ENCODE data around the gene AVPR2. TPM values are rescaled to one million over a fixed set of nuclear protein-coding genes. Genes with fewer than 3 reads are reported as not detected.

AVPR2 gene
- total RNA-seq, 2 donors from 2014 or later: 2.3 to 4.7 TPM

DNA sequence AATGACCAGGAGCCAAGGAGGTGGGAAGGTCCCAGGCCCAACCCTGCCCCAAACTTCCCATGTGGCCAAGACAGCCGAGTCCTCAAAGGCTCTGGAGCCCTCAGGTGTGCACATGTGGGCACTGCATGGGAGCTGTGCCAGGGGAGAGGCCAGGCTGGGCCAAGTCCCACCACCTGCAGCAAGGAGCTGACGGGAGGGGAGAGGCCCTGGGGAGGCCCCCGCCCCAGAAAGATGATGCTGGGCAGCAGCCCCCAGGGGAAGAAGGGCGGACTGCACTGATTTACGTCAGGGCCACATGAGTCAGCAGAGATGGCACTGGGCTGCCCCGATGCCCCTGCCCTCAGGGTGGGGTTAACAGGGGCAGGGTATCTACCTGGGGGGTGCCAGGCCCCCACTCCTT is 19.9 kb upstream of the AVPR2 start:
- TF ChIP-seq, protein P1, sequence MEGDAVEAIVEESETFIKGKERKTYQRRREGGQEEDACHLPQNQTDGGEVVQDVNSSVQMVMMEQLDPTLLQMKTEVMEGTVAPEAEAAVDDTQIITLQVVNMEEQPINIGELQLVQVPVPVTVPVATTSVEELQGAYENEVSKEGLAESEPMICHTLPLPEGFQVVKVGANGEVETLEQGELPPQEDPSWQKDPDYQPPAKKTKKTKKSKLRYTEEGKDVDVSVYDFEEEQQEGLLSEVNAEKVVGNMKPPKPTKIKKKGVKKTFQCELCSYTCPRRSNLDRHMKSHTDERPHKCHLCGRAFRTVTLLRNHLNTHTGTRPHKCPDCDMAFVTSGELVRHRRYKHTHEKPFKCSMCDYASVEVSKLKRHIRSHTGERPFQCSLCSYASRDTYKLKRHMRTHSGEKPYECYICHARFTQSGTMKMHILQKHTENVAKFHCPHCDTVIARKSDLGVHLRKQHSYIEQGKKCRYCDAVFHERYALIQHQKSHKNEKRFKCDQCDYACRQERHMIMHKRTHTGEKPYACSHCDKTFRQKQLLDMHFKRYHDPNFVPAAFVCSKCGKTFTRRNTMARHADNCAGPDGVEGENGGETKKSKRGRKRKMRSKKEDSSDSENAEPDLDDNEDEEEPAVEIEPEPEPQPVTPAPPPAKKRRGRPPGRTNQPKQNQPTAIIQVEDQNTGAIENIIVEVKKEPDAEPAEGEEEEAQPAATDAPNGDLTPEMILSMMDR (IDR thresholded peaks at IDR 0.05): no peak
- Histone ChIP-seq H3K27ac (no peak overlapping the region), H3K27me3 (peaks cover 15 to 36% of the 10 kb centered on the region in 2 donors), H3K4me3 (no peak overlapping the region), H3K4me1 (peaks cover 0 to 7% of the 10 kb centered on the region in 2 donors), H3K9me3 (no peaks in the 10 kb centered on the region), H3K36me3 (no peaks in the 10 kb centered on the region)
- DNase-seq (ENCODE audit: low spot score): no peak

DNA sequence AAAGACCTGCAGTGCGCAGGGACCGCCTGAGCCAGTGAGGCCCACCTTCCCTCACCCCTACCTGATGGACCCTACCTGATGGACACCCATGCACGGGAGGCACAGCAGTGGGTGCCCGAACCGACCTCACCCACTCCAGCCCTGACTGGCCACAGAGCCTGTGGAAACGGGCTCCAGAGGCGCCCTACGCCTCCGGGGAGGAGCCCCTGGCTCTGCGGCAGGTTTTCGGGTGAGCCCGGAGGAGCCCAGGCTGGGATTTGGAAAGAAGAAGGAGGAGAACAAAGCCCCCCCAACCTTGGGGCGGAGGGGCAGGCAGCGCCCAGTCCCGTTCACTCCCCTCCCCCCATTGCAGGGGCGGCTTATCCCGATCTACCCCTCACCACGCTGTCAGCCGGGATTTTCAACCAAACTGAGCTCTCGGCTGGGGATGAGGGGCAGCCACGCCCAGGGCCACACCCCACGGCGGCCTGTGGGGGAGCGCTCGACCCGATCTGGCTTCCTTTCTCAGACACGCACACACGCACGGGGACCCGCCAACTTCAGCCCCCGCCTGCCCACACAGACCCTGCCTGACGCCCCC is 19.2 kb upstream of the AVPR2 start:
- H3K4me1 ChIP-seq: peaks cover 0 to 7% of the 10 kb centered on the region in 2 donors
- H3K27ac ChIP-seq: no peak overlapping the region
- peaks cover 15 to 36% of the 10 kb centered on the region in 2 donors for H3K27me3 ChIP-seq

DNA sequence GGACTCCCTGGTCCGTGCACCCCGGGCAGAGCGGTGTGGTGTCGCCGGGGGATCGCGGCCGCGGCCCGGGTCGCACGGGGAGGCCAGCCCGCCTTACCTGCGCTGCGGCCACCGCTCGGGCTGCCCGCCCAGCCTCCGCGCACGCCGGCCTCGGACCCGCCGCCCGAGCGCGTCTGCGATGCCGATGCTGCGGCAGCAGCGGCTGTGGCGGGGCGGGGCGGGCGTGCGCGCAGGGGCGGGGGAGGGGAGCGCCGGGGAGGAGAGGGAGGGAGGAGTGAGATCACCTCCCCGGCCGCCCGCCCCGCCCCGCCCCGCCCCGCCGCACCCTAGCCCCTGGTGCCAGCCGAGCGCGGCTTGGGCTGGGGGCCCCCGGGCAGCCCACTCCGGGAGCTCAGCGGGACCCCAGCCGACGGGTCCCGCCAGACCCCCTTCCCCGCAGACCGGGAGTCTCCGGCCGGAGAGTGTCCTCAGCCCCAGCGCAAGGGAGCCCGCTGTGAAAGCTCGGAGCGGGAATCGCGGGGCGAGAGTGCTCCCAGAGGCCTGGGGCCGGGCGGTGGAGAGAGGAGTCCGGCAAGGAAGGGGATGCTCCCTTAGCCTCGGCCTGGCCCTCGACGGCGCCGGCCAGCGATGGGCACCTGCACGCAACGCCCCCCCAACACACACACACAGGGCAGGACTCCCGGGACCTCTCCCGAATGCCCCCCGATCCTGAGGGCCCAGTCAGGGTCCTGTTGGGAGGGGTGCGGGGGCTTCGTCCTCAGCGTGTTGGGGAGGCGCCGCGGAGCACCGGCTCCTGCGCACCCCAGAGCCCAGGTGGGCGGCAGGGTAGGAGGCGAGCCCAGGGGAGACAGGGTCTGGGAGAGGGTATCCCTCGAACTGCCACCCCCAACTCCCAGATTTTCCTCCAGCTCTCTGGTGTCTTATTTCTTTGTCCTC is 18.2 kb upstream of the AVPR2 start, which contains the start of gene L1CAM:
TSS of gene L1CAM (minus strand) at position 206 of the 936 bp plus-strand sequence. CDS start 10,337 bp downstream, outside the sequence.
- Histone ChIP-seq H3K36me3 (no peaks in the 10 kb centered on the region), H3K27me3 (peaks cover 15 to 35% of the 10 kb centered on the region in 2 donors), H3K9me3 (no peaks in the 10 kb centered on the region), H3K4me3 (peak within 1 kb of the TSS in 1 of 2 donors; percentile 27), H3K27ac (no peak within 1 kb of the TSS), H3K4me1 (peaks cover 0 to 7% of the 10 kb centered on the region in 2 donors)
- TF ChIP-seq, protein P1 (IDR thresholded peaks at IDR 0.05): no peak
- no peak for DNase-seq (ENCODE audit: low spot score)

More for the DNA sequence above, 19.2 kb upstream of the AVPR2 start:
- TF ChIP-seq, protein P1 (IDR thresholded peaks at IDR 0.05): no peak
- no peaks in the 10 kb centered on the region for H3K36me3 ChIP-seq
- no peaks in the 10 kb centered on the region for H3K9me3 ChIP-seq
- H3K4me3 ChIP-seq: peak overlapping the region in 1 of 2 donors; percentile 21
- no peak for DNase-seq (ENCODE audit: low spot score)

DNA sequence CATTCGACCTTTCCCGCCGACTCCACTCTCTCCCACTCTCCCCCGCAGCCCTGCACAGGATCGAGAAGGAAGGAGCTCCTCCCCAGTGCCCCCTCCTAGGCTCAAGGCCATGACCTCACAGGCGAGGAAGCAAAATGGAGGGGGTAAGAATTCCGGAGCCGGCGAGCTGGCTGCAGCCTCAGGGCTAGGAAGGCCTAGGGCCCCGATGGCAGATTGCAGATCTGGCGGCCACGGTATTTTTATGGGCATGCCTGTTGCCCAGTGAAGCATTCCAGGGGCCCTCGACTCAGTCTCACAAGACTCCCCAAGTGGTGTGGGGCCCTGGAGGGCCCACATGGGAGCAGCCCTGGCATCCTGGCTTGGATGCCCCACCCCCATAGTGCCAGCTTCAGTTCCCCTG is 17.6 kb upstream of the AVPR2 start:
- H3K27me3 ChIP-seq: peaks cover 15 to 29% of the 10 kb centered on the region in 2 donors
- DNase-seq (ENCODE audit: low spot score): no peak
- no peak overlapping the region for H3K4me3 ChIP-seq
- peaks cover 0 to 7% of the 10 kb centered on the region in 2 donors for H3K4me1 ChIP-seq
- no peak overlapping the region for H3K27ac ChIP-seq
- TF ChIP-seq, protein P1 (IDR thresholded peaks at IDR 0.05): no peak
- no peaks in the 10 kb centered on the region for H3K36me3 ChIP-seq
- no peaks in the 10 kb centered on the region for H3K9me3 ChIP-seq

- Histone ChIP-seq H3K27me3 (peaks cover 15 to 29% of the 10 kb centered on the region in 2 donors), H3K27ac (no peak overlapping the region), H3K4me3 (no peak overlapping the region), H3K36me3 (no peaks in the 10 kb centered on the region), H3K4me1 (peaks cover 0 to 7% of the 10 kb centered on the region in 2 donors), H3K9me3 (no peaks in the 10 kb centered on the region)
- no peak for DNase-seq (ENCODE audit: low spot score)
- TF ChIP-seq, protein P1 (IDR thresholded peaks at IDR 0.05): no peak
Measured at GRCh38 chrX:153887385-153887784, 17.1 kb upstream of the AVPR2 start.
